GM21529 (cell line): ENCODE results near the gene NUP88.

Source experiments
- ATAC-seq: cut with Tn5 transposase; IDR thresholded peaks from one replicate; pipeline ENCODE4 v1.9.1; 2021; ENCODE audit not compliant: unreplicated experiment

NUP88 gene

DNA sequence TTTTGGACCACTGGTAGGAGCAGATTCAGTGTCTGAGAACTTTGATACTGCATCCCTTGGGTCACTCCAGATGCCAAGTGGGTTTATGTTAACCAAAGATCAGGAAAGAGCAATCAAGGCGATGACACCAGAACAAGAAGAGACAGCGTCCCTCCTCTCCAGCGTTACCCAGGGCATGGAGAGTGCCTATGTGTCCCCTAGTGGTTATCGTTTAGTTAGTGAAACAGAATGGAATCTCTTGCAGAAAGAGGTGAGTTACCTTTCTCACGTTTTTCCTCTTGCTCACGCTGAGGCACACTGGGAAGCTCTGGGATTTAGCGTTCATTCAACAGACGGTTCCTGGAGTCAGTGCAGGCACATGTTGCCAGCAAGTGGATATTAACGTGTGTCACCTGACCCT is 58.0 kb downstream of the NUP88 start:
- no peak for ATAC-seq

DNA sequence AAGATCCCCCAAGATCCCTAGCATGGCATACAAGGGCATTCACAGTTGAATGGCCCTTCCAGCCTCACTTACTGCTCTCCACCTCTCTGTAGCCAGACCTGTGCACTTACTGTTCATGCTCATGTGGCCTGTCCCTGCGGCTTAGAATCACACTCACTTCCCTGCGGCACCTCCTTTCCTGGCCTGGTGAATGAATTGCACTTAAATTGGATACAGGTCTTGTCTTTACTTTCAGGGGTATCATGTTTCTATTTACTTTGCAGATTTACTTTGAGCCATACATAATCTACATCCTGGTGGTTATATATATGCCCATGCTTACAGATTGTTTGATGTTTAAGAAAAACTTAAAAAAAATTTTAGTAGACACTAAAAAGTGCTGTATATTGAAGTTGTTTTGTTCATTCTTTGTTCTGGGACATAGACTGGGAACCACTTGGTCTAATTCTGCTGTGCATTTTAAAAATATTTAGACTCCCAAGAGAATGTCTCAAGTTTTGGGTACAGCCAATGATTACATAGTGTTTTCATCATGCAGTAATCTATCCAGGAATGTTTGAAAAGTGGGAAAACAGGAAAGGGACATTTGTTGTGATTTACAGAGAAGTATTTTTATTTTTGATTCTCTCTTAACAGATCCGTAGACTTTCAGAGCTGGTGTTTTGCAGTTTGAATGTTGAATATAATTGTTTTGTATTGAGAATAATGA is 63.9 kb downstream of the NUP88 start:
- no peak for ATAC-seq

DNA sequence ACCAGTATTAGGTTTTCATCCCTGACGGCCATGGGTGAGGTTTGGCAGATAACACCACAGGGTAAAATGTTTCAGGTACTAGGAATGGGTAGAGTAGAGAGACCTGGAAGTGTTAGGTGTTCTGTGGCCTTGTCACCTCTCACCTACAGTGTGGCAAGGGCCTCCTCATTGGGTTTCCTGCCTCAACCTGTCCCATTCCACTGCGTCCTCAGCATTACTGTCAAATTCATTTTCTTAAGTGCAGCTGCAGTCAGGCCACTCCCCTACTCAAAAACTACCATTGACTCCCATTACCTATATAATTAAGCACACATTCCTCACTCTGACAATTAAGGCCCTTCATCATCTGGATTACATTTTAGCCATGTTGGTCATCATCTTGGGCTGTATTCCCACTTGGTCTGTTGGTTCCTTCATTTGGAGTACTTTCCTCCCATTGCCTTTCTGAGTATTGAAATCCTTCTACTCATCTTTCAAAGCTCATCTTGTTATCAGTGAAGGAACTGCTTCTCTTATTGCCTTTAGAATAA is 64.5 kb downstream of the NUP88 start:
- ATAC-seq, result no peak

DNA sequence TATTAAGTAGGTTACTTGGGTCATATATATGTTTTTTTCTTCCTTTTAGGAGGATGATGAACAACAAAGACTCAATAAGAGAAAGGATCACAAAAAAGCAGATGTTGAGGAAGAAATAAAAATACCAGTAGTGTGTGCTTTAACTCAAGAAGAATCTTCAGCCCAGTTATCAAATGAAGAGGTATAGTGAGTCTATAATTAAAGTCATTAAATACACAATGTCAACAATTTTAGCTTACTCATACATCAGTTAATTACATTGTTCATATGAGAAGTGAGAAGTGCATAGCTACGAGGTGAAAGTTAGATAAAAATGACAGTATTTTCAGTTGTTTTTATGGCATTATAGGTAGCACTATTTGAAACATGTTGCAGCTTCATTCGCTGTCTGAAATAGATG is 65.2 kb downstream of the NUP88 start:
- ATAC-seq, result no peak

DNA sequence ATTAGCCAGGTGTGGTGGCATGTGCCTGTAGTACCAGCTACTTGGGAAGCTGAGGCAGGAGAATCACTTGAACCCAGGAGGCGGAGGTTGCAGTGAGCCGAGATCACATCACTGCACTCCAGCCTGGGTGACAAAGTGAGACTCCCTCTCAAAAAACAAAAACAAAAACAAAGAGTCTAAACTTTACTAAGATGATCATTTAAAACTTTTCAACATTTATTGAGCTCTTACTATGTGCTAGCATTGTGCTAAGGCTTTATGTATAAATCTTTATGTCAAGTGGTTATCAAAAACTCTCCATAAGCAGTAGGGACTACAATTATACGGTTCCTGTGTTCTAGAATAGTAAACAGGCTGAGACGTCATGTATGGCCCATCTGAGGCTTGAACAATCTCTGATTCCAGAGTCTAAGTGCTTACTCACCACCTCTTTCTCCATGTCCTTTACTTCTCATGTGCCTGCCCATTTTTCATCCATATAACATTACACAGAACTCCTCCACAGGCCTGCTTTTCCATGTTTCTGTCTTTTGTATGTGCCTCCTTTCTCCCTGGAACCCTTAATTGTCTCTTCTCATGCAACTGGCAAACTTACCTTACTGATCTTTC is 66.7 kb downstream of the NUP88 start:
- no peak for ATAC-seq

DNA sequence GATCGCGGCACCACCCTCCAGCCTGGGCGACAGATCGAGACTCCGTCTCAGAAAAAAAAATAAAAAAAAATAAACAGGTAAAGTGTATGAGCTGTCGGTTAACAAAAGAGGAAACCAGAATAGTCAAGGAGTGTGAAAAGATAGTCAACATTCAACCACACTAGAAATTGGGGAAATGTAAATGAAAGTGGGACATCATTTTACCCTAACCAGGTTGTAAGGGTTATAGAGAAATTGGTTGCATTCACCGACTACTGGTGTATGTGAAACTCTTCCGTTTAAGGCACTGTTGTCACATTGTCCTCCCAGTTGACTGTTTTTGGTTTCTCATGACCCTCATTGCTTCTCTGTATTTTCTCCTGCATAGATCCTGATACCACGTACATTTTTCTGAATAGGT is 74.5 kb downstream of the NUP88 start:
- ATAC-seq, result no peak
